Measurements from ENCODE around the gene XAF1.
"Not testable (repeated sequence)": the region's sequence is repeated elsewhere in the genome, so short reads cannot be mapped to it uniquely, and the experiment has no call there.

XAF1 gene, protein sequence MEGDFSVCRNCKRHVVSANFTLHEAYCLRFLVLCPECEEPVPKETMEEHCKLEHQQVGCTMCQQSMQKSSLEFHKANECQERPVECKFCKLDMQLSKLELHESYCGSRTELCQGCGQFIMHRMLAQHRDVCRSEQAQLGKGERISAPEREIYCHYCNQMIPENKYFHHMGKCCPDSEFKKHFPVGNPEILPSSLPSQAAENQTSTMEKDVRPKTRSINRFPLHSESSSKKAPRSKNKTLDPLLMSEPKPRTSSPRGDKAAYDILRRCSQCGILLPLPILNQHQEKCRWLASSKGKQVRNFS

DNA sequence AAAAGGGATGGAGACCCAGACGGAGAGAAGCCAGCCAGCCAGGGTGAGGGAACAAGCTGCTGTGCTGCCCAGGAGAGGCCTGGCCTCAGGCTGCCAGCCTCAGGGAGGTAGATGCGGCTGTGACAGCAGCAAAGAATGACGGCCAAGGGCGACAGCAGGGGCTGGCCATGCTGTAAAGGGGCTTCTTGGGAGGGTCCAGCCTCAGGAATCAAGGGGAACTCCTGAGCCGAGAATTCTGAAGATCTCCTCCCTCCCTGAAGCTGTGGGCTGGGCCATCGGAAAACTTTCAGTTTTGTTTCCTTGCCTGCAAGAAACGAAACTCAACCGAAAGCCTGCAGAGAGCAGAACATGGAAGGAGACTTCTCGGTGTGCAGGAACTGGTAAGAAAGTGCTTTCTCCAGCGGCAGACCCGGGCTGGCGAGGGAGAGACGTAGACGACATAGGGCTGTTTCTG lies at the start of gene XAF1:
TSS of gene XAF1 (plus strand) at position 316 of the 454 bp plus-strand sequence. CDS start at position 349, 33 bp downstream.
- DNase-seq (ENCODE audit: low spot score): peak; percentile 63

DNA sequence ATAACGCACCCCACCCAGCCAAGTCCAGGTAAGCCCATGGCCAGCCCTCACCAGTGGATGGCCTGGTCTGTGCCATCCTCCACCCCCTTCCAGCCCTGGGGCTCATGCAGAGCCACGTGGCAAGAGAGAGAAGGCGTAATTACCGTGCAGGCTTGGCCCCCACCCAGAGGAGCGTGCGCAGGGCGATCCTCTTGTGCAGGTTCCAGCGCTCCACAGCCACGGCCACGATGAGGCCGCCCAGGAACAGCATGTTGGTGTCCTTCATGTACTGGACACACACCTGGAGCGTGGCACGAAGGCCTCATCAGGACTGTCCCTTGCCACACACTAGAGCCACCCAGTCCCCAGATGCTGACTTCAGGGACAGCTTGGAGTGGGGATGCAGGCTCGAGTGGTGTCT lies 49.3 kb upstream of the XAF1 start:
- DNase-seq (ENCODE audit: low spot score): no peak

DNA sequence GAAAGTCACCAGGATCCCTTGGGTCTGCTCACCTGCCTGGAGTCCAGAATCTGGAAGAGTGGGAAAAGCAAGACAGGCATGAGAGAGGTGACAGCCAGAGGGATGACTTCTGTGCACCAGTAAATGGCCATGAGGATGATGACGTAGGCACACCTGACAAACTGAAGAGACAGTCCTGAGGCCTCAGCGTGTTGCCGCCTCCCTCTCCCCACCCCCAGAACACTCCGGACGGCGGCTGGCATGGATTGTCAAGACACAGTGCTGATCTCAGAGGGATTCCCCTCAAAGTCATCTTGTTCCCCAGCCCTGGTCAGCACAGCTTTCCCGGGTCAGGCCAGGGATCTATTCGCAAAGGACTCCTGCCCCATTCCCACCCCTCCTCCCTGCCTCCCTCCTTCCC lies 48.9 kb upstream of the XAF1 start:
- DNase-seq (ENCODE audit: low spot score): no peak

DNA sequence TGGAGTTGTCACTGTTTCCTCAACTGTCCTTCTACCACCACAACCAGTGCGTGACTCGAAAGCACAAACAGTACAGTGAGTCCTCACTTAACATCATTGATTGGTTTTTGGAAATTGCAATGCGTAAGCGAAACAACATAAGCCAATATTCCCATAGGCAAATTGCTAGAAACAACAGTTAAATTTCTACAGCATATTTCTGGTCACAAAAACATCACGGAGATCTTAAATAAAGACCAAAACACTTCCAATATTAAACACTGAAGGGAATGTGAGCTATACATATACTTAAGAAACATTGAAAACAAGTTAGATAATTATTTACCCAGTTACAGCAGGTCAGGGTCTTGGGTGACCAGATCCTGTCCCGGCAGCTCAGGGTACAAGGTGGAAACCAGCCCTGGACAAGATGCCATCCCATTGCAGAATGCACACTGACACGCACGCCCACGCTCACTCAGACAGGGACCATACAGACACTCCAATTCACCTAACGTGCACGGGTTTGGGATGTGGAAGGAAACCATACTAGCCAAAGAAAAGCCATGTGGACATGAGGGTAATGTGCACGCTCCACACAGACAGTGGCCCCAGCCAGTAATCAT lies 47.4 kb upstream of the XAF1 start:
- no peak for DNase-seq (ENCODE audit: low spot score)

DNA sequence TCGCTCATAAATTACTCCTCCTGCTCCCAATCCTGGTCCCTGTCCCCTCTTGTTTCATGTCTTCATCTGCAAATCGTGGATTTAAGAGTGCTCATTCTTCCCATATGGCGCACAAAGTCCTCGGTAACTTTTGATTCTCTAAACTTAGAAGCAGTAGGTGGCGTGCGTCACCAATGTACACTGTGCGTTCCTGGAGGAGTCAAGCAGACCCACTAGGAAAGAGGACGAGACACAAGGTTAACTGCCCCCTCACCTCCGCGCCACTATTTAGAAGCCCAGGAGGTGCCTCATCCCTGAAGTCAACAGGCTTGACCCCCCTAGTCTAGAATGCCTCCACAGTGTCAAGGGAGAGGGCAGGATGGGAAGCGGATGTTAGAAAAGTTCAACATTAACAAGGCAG lies 45.5 kb upstream of the XAF1 start:
- DNase-seq (ENCODE audit: low spot score): peak; percentile 45

DNA sequence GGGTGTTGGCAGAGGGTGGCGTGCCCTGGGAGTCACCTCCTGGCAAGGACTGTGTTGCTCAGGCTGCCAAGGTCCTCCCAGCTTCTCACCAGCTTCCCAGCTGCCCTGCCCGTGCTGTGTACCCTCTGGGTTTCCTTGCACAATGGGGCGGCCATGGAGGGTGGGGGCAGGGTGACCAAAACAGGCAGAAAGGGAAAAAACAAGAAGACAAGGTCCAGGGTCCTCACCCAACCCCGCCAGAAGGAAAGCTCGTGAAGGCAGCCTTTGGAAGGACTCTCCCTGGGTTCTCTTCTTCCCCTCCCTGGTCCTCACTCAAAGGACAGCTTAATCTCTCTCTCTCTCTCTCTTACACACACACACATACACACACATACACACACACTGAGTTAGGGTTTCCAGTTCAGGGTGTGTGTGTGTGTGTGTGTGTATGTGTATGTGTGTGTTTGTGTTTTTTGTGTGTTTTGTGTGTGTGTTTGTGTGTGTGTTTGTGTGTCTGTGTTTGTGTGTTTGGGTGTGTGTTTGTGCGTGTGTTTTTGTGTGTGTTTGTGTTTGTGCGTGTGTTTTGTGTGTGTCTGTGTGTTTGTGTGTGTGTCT lies 44.7 kb upstream of the XAF1 start:
- DNase-seq (ENCODE audit: low spot score): no peak

DNA sequence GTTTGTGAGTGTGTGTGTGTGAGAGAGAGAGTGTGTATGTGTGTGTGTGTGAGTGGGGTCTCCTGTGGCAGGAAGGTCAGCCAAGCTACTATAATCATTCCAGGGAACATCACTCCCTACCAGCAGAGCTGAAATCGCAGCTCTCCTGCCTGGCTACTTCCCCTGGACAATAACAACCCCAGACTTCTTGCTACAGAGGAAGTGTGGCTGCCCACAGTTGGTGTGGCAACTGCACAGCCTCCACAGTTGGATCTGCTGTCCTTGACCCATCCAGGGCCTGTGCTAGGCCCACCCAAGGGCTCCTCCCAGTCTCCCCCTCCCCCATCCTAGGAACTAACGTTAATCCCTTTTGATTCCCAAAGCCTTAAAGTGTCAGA lies 44.2 kb upstream of the XAF1 start:
- no peak for DNase-seq (ENCODE audit: low spot score)

DNA sequence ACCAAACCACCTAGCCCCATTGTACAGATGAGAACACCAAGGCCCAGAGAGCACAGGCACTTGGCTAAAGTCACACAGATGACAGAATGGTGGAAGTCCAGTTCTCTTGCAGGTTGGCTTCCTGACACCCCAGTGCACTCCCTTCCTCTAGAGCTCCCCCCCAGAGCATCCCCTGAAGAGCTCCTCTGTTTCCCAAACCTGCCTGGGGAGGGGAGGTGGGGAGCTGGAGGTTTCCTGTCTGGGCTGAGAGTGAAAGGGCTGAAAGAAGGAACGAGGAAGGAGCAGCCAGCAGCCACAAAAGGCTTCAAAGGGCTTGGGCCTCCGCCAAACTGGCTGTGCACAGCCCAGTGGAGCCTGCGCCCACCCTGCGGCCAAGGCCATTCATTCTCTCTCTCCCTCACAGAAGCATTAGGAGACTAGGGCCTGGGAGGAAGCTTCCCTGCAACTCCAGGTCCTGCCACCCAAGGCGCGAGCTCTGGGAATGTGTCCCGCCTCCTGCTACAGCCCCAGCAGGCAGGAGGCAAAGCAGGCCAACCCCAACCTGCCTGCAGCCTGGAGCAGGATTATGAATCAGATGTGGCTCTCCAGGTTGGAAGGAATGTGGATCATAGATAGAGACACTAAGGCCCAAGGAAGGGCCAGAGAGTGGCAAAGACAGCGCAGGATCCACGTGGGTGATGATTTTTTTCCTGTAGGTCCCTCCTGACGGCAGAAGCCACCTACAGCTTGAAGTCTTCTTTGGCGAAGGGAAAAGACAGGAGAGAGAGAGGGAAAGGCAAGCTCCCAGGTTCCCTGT lies 43.6 kb upstream of the XAF1 start:
- DNase-seq (ENCODE audit: low spot score): peak; percentile 38

DNA sequence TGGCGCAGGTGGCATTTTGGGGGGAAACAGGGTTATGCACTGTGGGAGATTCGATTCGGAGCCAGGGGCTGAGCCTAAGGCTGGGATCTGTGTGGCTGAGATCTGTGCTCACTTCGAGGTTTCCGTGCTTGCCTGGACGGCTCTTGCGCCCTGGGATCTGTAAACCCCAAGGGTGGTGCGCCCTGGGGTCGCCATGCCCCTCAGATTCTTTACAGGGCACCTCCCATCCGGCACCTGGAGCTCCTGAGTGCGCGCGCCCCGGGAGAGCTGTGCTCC lies 43.1 kb upstream of the XAF1 start:
- no peak for DNase-seq (ENCODE audit: low spot score)

DNA sequence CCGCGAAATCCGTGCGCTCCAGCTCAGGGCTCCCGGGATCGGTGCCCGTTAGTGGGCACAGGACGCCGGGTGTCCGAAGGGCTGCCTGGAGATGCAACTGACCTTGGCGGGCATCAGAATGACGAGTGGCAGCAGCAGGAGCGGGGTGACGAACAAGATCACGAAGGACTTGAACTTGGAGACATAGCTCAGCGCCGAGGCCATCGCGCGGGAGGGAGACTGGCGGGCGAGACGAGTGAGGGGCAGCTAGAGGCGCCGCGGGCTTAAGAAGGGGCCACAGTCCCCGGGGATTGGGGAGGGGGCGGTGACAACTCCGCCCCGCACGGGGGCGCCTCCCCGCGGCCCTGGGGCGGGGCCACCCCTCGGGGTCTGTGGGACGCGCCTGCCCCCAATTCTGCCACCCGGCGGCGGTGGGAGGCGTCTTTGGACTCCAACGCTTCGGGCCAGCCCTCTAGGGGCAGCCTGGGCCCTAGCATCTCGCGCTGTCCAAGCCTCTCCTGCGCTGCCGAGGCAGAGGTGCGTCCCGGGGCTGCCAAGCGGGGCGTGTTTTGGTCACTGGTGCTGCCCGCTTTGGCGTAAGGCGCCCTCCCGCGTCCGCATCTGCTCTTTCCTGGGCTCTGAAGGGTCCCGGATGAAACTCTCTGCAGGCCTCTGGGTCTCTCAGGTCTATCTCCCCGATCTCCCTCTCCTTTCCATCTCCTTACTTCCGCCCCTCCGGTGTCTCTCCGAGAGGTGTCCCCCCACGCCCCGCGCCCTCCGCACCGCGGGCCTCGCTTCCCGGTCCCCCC lies 42.5 kb upstream of the XAF1 start, which contains the start of gene SLC13A5:
TSS of gene SLC13A5 (minus strand) at position 240 of the 788 bp plus-strand sequence. CDS start at position 204, 36 bp downstream.
- peak; percentile 62 for DNase-seq (ENCODE audit: low spot score)

DNA sequence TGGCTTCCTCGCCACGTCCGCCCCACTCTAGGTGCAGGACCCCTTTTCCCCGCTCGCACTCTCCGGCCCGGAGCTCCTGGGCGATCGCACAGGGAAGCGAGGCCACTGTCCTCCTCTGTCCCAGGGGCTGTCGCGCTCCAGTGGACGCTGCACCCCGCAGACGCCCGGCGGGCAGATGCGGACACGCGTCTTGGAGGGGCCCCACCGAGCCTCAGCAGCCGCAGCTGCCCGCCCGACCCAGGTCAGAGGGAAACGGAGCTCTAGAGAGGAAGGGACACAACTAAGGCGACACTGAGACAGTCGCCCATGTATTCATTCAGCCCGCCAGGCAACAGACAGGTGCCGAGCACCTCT lies 42.0 kb upstream of the XAF1 start:
- no peak for DNase-seq (ENCODE audit: low spot score)

DNA sequence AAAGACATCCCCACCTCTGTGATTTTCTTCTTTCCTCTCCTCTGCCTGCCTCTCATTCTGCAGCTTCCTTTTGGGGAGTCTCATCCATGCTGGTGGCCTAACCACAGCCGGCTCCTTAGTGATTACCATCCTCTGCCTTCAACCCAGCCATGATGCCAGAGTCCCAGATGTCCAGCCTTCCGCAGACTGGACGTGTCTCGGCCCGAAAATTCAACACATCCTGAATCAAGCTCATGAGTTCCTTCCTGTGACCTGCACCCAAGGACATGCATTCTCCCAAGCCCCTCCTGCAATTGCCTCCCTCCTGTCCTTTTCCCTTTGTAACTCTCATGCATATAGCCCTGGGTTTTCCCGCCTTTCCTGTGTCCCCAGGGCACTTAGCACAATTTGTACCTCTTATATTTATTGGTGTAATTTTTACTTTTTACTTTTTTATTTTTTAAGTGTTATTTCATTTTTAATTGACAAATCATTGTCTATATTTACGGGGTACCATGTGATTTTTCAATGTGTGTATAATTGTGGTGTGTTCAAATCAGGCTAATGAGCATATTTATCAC lies 41.5 kb upstream of the XAF1 start:
- no peak for DNase-seq (ENCODE audit: low spot score)

DNA sequence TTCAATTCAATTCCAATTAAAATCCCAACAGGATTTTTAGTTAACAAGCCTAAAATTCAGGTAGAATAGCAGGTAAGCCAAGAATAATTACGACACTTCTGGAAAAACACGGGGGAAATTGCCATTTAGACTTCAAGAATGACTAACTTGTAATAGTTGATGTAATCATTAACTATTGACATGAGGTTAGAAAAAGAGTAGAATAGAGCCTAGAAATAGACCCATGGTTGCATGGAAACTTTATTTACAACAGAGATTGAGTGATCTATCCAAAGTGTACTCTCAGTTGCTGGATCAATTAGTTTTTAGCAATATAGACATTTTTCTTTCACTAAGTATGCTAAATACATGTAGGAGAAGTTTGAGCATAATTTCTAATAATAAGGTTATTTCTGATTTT lies 39.1 kb upstream of the XAF1 start:
- DNase-seq (ENCODE audit: low spot score): no peak

DNA sequence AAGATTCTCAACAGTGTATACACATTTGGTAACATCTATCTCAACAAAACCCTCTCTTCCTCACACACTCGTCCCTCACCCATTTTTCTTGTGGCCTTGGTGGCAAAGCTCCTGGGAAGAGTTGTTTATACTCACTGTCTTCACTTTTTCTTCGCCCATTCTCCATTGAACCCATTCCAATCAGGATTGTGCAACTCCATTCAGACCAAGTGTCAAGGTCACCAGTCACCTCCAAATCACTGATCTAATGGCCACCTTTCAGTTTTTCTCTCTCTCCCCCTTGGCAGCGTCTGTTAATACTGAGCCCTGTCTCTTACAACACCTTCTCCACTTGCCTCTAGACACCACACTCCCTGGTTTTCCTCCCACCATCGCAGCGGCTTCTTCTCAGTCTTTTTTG lies 34.1 kb upstream of the XAF1 start:
- DNase-seq (ENCODE audit: low spot score): no peak

DNA sequence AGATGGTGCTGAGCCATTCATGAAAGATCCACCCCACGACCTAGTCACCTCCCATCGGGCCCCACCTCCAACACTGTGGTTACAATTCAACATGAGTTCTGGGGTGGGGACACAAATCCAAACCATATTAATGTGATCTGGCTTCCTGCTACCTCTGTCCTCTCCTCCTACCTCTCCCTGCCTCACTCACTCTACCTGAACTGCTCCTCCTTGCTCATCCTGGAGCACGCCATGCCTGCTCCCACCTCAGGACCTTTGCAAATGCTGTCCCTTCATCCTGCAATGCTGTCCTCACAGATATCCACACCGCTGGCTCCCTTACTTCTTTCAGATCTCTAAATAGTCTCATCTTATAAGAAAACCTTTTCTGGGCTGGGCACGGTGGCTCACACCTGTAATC lies 31.8 kb upstream of the XAF1 start:
- DNase-seq (ENCODE audit: low spot score): no peak

DNA sequence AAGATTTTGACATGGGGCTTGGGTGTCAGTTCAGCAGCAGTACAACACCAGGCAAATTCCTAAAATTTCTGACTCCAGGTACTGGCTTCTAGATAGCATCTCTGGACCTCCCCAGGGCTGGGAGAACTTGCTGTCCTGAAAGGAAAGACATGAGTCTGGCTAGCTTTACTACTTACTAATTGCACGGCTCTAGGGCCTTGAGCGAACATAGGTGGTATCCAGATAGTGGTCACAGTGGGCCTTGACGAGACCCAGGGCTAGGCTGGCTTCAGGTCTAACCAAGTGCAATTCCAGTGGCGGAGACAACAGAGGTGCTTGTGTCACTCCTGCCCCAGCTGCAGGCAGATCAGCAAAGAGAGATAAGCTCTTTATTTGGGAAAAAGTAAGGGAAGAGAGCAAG lies 26.3 kb upstream of the XAF1 start:
- no peak for DNase-seq (ENCODE audit: low spot score)

DNA sequence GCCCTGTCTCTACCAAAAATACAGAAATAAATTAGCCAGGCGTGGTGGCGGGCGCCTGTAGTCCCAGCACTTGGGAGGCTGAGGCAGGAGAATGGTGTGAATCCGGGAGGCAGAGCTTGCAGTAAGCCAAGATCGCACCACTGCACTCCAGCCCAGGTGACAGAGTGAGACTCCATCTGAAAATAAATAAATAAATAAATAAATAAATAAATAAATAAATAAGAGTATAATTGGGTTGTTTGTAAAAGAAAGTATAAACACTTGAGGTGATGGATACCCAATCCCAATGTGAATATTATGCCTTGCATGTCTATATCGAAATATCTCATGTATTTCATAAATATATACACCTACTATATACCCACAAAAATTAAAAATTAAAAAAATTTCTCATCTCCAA lies 9.2 kb upstream of the XAF1 start:
- not testable (repeated sequence) for DNase-seq (ENCODE audit: low spot score)

DNA sequence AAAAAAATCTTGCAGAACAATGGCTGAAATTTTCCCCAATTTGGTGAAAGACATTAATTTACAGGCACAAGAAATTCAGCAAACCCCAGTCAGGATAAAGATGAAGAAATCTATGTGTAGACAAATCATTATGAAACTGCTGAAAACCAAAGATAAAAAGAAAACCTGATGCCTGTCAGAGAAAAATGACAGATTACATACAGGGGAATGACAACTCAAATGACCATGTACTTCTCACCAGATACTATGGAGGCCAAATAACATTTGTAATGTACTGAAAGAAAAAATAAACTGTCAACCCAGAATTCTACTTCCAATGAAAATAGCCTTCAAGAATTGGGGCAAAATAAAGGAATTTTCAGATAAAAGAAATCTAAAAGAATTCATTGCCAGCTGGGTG lies 7.2 kb upstream of the XAF1 start:
- DNase-seq (ENCODE audit: low spot score): no peak

DNA sequence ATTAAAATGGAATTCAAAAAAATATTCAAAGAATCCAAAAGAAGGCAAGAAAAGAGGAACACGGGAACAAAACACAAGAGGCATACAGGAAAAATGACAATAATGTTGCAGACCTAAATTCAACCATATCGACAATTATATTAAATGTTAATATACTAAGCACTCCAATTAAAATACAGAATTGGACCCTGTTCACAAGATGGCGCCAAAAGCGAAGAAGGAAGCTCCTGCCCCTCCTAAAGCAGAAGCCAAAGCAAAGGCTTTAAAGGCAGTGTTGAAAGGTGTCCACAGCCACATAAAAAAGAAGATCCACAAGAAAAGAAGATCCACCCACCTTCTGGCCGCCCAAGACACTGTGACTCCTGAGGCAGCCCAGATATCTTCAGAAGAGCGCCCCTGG lies 6.3 kb upstream of the XAF1 start:
- no peak for DNase-seq (ENCODE audit: low spot score)

DNA sequence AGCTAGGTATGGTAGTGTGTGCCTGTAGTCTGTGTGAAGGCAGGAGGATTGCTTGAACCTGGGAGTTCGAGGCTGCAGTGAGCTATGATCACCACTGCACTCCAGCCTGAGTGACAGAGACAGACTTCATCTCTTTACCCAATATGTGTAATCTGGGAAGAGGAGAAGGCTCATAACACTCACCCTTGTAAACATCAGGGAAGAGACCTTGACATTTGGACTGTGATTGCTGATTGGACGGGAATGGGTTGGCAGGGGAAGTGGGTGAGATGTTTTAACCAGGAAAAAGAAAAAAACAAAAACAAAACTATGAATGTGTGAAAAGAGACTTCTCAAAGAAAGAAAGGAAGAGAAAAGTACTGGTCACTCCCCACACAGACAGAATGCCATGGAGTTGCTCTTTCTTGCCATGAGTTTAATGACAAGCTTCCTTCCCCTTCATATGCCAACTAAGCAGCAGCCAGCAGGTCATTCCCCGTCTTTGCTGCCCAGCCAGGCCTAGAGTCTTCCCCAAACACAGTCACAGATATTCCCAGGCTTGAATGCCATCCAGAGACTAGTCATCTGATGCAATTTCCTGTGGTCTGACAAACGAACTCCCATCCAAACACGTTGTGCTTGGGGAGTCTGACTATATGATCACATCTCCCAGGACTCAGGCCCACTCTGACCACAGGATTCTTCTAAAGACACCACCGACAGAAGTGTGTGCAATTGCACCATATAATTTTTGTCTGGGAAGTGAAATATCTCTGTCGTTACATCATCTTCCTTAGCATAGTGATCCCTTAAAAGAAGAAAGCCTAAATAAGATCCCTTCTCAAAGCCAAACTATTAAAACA lies 3.6 kb upstream of the XAF1 start:
- DNase-seq (ENCODE audit: low spot score): peak; percentile 97

DNA sequence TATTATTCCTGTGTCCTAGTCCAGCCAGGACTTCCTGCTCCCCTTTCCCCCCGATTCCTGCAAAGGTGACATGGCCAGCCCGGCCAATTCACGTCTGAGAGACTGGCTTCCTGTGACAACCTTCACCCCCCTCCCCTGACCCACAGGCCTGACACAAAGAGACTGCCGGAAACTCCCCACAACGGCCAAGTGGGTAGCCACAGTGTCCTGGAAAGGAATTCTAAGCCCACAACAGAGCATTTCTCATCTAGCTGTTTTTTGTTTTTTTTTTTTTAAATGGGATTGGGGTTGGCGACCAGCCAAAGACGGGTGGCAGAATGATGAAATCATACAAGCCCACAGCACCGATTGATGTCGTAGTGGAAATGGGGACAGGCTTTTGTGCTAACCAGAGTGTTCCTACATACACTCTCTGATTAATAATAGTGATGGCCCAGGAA lies 2.8 kb upstream of the XAF1 start:
- peak; percentile 81 for DNase-seq (ENCODE audit: low spot score)
